ENCODE results near the gene LRRC25.
"Not testable (repeated sequence)": the region's sequence is repeated elsewhere in the genome, so short reads cannot be mapped to it uniquely, and the experiment has no call there.

Gene LRRC25

GRCh38 chr19:18350490-18350889 lies 46.9 kb downstream of the LRRC25 start:
- DNase-seq (ENCODE audit: low read depth): no peak
- H3K4me3 ChIP-seq (ENCODE audit: low read length): no peak overlapping the region
- TF ChIP-seq CTCF (conservative IDR thresholded peaks at IDR 0.05; ENCODE audit: low read length): no peak

GRCh38 chr19:18349524-18350128 lies 47.8 kb downstream of the LRRC25 start:
- TF ChIP-seq CTCF (conservative IDR thresholded peaks at IDR 0.05; ENCODE audit: low read length): peak; percentile 92
- no peak overlapping the region for H3K4me3 ChIP-seq (ENCODE audit: low read length)
- DNase-seq (ENCODE audit: low read depth): peak; percentile 53

- H3K4me3 ChIP-seq (ENCODE audit: low read length); DNase-seq (ENCODE audit: low read depth): not testable (repeated sequence)
These were observed 48.5 kb downstream of the LRRC25 start for GRCh38 chr19:18348818-18349339.

- no peak overlapping the region for H3K4me3 ChIP-seq (ENCODE audit: low read length)
These were observed 49.3 kb downstream of the LRRC25 start for GRCh38 chr19:18348171-18348570.

GRCh38 chr19:18346091-18346490 lies 51.3 kb downstream of the LRRC25 start:
- no peak overlapping the region for H3K4me3 ChIP-seq (ENCODE audit: low read length)
- DNase-seq (ENCODE audit: low read depth): no peak
- TF ChIP-seq CTCF (conservative IDR thresholded peaks at IDR 0.05; ENCODE audit: low read length): no peak

More at GRCh38 chr19:18348171-18348570, 49.3 kb downstream of the LRRC25 start:
- TF ChIP-seq CTCF (conservative IDR thresholded peaks at IDR 0.05; ENCODE audit: low read length): no peak
- DNase-seq (ENCODE audit: low read depth): no peak

GRCh38 chr19:18345296-18345695 lies 52.1 kb downstream of the LRRC25 start:
- no peak for DNase-seq (ENCODE audit: low read depth)
- no peak for TF ChIP-seq CTCF (conservative IDR thresholded peaks at IDR 0.05; ENCODE audit: low read length)
- no peak overlapping the region for H3K4me3 ChIP-seq (ENCODE audit: low read length)

- DNase-seq (ENCODE audit: low read depth): no peak
- TF ChIP-seq CTCF (conservative IDR thresholded peaks at IDR 0.05; ENCODE audit: low read length): no peak
- no peak overlapping the region for H3K4me3 ChIP-seq (ENCODE audit: low read length)
These were observed 52.9 kb downstream of the LRRC25 start for GRCh38 chr19:18344582-18344950.
